ENCODE data around the gene CTF1. TPM values are rescaled to one million over a fixed set of nuclear protein-coding genes. Genes with fewer than 3 reads are reported as not detected.
"Not testable (repeated sequence)": the region's sequence is repeated elsewhere in the genome, so short reads cannot be mapped to it uniquely, and the experiment has no call there.

Gene CTF1
- total RNA-seq, 1 donor from 2014 or later: 5.2 TPM

DNA sequence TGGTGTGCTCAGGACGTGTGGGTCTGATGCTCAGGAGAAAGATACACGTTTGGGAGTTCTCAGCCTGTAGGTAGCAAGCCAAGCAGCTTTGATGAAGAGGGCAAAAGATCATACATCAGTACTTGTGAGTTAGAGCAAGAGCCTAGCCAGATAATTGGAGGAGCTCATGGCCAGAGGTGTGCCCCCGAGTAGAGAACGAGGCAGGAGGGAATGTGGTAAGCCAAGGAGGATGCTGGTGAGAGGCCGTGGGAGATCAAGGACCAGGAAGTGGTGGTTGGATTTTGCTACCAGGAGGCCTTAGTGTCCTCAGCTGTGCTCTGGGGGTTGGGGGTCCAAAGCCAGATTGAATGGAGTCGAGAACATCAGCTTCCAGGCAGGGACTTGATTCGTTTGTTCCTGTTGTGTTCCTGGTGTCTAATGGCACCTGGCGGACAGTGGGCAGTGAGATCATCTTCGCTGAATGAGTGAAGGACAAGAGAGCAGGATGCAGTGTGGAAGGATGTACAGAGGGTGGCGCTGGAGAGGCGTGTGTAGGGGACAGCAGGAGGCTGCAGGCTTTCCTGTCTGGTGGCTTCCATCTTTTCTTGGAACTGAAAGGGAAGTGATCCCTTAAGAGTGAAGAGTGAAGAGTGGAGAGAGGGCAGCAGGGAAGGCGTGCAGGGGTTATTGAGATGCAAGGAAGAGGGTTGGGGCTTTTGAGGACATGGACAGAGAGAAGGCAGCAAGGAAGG lies 38.6 kb downstream of the CTF1 start:
- H2AFZ ChIP-seq (ENCODE audit: low read depth, low read length): no peak overlapping the region
- TF ChIP-seq, protein P1, sequence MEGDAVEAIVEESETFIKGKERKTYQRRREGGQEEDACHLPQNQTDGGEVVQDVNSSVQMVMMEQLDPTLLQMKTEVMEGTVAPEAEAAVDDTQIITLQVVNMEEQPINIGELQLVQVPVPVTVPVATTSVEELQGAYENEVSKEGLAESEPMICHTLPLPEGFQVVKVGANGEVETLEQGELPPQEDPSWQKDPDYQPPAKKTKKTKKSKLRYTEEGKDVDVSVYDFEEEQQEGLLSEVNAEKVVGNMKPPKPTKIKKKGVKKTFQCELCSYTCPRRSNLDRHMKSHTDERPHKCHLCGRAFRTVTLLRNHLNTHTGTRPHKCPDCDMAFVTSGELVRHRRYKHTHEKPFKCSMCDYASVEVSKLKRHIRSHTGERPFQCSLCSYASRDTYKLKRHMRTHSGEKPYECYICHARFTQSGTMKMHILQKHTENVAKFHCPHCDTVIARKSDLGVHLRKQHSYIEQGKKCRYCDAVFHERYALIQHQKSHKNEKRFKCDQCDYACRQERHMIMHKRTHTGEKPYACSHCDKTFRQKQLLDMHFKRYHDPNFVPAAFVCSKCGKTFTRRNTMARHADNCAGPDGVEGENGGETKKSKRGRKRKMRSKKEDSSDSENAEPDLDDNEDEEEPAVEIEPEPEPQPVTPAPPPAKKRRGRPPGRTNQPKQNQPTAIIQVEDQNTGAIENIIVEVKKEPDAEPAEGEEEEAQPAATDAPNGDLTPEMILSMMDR (IDR thresholded peaks at IDR 0.05; ENCODE audit: insufficient read depth, low read depth, low read length): peak; percentile 58
- TF ChIP-seq EZH2 (IDR thresholded peaks at IDR 0.05; ENCODE audit: insufficient read depth, low read length): no peak
- no peak overlapping the region for H3K4me3 ChIP-seq (ENCODE audit: insufficient read depth, low read depth, low read length)
- DNase-seq (ENCODE audit: low read depth) (no peak), FAIRE-seq (no peak)
- no peak overlapping the region for H3K9ac ChIP-seq (ENCODE audit: low read length)
- H3K27ac ChIP-seq (ENCODE audit: low read depth, low read length): no peak overlapping the region
- H3K4me2 ChIP-seq (ENCODE audit: low read length): no peak overlapping the region
- Mint-ChIP-seq H3K4me1 (ENCODE audit: low read depth, unreplicated experiment) (peaks cover 3% of the 10 kb centered on the region), H3K27me3 (ENCODE audit: low read depth, unreplicated experiment) (no peaks in the 10 kb centered on the region), H3K4me3 (ENCODE audit: unreplicated experiment) (no peak overlapping the region), H3K27ac (ENCODE audit: unreplicated experiment) (peak overlapping the region; percentile 56), H3K9me3 (ENCODE audit: unreplicated experiment) (no peaks in the 10 kb centered on the region), H3K36me3 (ENCODE audit: low read depth, unreplicated experiment) (peaks cover 22% of the 10 kb centered on the region)
- H3K27me3 ChIP-seq (ENCODE audit: insufficient read depth, low read length): no peaks in the 10 kb centered on the region
- peaks cover 17% of the 10 kb centered on the region for H3K36me3 ChIP-seq (ENCODE audit: insufficient read depth, low read length)
- H3K79me2 ChIP-seq (ENCODE audit: insufficient read depth, low read length): peaks cover 14% of the 10 kb centered on the region
- H3K4me1 ChIP-seq (ENCODE audit: insufficient read depth, low read length): peaks cover 4% of the 10 kb centered on the region
- no peaks in the 10 kb centered on the region for H3K9me3 ChIP-seq (ENCODE audit: insufficient read depth, low read depth, low read length)
- peaks cover 48% of the 10 kb centered on the region for H4K20me1 ChIP-seq (ENCODE audit: insufficient read depth, low read length)

DNA sequence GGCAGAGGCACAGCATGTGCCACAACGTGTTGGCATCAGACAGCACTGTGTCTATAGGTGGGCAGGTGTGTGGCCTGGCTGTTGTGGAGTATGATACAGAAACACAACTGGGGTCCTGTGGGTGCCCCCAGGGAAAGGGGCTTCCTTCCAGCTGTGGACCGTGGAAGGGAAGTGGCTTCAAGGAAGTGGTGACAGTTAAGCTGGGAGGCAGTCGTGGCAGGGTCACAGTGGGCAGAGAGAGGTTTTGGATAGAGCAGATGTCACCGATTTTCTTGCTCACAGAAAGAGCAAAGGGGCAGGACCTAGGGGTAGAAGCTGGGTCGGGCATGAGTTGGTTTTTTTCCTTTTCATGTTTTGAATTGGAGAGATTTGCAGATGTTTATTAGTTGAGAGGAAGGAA lies 41.3 kb downstream of the CTF1 start:
- peaks cover 17% of the 10 kb centered on the region for H3K4me1 Mint-ChIP-seq (ENCODE audit: low read depth, unreplicated experiment)
- TF ChIP-seq, protein P1 (IDR thresholded peaks at IDR 0.05; ENCODE audit: insufficient read depth, low read depth, low read length): no peak
- TF ChIP-seq EZH2 (IDR thresholded peaks at IDR 0.05; ENCODE audit: insufficient read depth, low read length): no peak

DNA sequence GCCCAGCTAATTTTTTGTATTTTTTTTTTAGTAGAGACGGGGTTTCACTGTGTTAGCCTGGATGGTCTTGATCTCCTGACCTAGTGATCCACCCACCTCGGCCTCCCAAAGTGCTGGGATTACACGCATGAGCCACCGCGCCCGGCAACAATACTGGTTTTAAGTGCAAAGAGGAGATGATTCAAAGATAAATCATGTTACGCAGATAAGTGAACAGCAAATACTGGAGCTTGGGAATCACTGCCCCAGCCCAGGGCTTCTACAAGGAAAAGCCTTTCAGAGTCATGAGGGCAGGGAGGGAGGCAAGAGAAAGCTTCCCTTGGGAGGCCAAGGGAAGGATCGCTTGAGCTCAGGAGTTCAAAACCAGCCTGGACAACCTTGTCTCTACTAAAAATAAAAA lies 43.2 kb downstream of the CTF1 start:
- H3K9me3 Mint-ChIP-seq (ENCODE audit: unreplicated experiment); H3K4me3 ChIP-seq (ENCODE audit: insufficient read depth, low read depth, low read length); H3K27me3 ChIP-seq (ENCODE audit: insufficient read depth, low read length); H2AFZ ChIP-seq (ENCODE audit: low read depth, low read length); FAIRE-seq; H3K27me3 Mint-ChIP-seq (ENCODE audit: low read depth, unreplicated experiment); H3K9me3 ChIP-seq (ENCODE audit: insufficient read depth, low read depth, low read length); DNase-seq (ENCODE audit: low read depth); H3K4me1 ChIP-seq (ENCODE audit: insufficient read depth, low read length): not testable (repeated sequence)
- Histone ChIP-seq H3K79me2 (ENCODE audit: insufficient read depth, low read length) (peaks cover 22% of the 10 kb centered on the region), H3K36me3 (ENCODE audit: insufficient read depth, low read length) (peaks cover 17% of the 10 kb centered on the region), H3K27ac (ENCODE audit: low read depth, low read length) (peak overlapping the region; percentile 50), H3K4me2 (ENCODE audit: low read length) (peak overlapping the region; percentile 62), H4K20me1 (ENCODE audit: insufficient read depth, low read length) (peaks cover 46% of the 10 kb centered on the region), H3K9ac (ENCODE audit: low read length) (peak overlapping the region; percentile 18)
- peaks cover 17% of the 10 kb centered on the region for H3K4me1 Mint-ChIP-seq (ENCODE audit: low read depth, unreplicated experiment)
- peak overlapping the region; percentile 64 for H3K4me3 Mint-ChIP-seq (ENCODE audit: unreplicated experiment)
- peak overlapping the region; percentile 58 for H3K27ac Mint-ChIP-seq (ENCODE audit: unreplicated experiment)
- peaks cover 20% of the 10 kb centered on the region for H3K36me3 Mint-ChIP-seq (ENCODE audit: low read depth, unreplicated experiment)

More for the DNA sequence above, 41.3 kb downstream of the CTF1 start:
- no peaks in the 10 kb centered on the region for H3K27me3 Mint-ChIP-seq (ENCODE audit: low read depth, unreplicated experiment)
- peaks cover 7% of the 10 kb centered on the region for H3K4me1 ChIP-seq (ENCODE audit: insufficient read depth, low read length)
- no peak overlapping the region for H2AFZ ChIP-seq (ENCODE audit: low read depth, low read length)
- peak overlapping the region; percentile 22 for H3K27ac Mint-ChIP-seq (ENCODE audit: unreplicated experiment)
- peaks cover 10% of the 10 kb centered on the region for H3K36me3 ChIP-seq (ENCODE audit: insufficient read depth, low read length)
- DNase-seq (ENCODE audit: low read depth) (no peak), FAIRE-seq (no peak)
- H3K9me3 ChIP-seq (ENCODE audit: insufficient read depth, low read depth, low read length): no peaks in the 10 kb centered on the region
- H3K27ac ChIP-seq (ENCODE audit: low read depth, low read length): no peak overlapping the region
- no peaks in the 10 kb centered on the region for H3K9me3 Mint-ChIP-seq (ENCODE audit: unreplicated experiment)
- H3K36me3 Mint-ChIP-seq (ENCODE audit: low read depth, unreplicated experiment): peaks cover 22% of the 10 kb centered on the region
- no peak overlapping the region for H3K4me2 ChIP-seq (ENCODE audit: low read length)
- peak overlapping the region; percentile 10 for H3K9ac ChIP-seq (ENCODE audit: low read length)
- H4K20me1 ChIP-seq (ENCODE audit: insufficient read depth, low read length): peaks cover 39% of the 10 kb centered on the region
- no peak overlapping the region for H3K4me3 Mint-ChIP-seq (ENCODE audit: unreplicated experiment)
- peaks cover 22% of the 10 kb centered on the region for H3K79me2 ChIP-seq (ENCODE audit: insufficient read depth, low read length)
- no peak overlapping the region for H3K4me3 ChIP-seq (ENCODE audit: insufficient read depth, low read depth, low read length)
- H3K27me3 ChIP-seq (ENCODE audit: insufficient read depth, low read length): no peaks in the 10 kb centered on the region
